CD4-positive, alpha-beta T cell treated with Interleukin-12 subunit alpha and Interleukin-12 subunit beta, for 1 hour (primary cell): ENCODE data around the gene SEMA4C.
"Not testable (repeated sequence)": the region's sequence is repeated elsewhere in the genome, so short reads cannot be mapped to it uniquely, and the experiment has no call there.

Source experiments
- DNase-seq: peaks from one replicate; pipeline ENCODE4 v3.0.0-alpha.2; 2020

SEMA4C gene

DNA sequence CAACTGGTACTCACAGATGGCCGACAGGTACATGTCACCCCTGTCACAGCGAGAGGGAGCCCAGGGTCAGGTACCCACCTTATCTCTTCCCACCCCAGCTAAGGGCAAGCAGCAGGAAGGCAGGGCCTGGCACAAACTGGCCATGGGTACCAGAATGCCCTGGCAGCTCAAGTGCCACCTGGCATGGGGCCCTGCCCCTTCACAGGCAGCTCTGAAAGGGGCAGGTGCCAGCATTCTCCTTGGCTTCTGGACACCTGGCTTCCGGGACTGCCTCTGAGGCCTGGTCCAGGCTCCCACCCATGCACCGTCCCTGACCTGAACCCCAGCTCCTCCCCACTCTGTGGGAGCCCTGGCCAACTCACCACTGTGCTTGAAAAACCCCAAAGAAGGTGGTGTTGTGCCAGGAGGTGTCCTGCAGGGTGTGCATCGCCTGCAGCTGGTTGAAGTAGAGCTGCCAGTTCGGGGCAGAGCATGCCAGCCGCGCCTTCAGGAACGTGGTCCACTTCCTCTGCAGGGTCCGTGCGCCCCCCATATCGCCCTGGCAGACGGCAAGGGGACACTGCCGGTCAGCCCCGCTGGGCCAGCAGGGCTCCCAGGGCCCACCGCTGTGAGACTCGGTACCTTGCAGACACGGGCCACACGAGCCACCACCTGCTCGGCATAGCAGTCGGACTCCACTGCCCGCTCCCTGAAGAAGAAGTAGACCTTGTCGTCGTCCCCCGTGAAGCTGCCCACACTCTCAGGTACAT, 5.4 kb downstream of the SEMA4C start:
- no peak for DNase-seq

DNA sequence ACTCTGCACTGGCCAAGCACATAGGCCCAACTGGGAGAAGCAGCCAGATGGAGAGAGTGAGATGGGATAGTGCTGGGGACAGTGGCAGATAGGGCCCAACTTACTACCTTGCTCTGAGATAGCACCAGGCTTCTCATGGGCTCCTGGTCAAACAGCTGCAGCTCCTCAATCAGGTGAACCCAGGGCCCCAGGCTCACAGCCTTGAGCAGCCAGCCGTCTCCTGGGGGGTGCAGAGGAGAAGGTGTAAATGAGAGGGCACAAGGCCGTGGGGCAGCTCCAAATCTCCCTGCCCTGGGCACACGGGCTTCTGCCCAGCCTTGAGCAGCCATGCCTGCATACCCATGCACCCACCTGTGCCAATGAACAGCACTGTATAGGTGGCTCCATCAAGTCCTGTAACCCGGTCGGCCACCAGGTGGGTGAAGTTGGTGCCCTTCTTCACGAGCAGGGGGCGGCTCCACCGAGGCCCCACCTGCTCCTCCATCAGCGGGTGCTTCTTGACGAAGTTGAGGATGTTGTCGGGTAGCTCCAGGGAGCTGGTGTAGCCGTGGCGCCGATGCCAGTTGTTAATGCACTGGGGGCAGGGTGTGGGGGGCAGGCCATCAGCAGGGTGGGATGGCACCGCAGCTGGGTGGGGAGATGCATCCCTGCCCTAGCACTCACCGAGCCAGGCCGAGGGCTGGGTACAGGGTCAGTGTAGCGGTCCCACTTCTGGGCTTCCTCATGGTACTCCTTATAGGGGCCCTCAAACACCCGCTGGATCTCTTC, 6.1 kb downstream of the SEMA4C start:
- DNase-seq = no peak

DNA sequence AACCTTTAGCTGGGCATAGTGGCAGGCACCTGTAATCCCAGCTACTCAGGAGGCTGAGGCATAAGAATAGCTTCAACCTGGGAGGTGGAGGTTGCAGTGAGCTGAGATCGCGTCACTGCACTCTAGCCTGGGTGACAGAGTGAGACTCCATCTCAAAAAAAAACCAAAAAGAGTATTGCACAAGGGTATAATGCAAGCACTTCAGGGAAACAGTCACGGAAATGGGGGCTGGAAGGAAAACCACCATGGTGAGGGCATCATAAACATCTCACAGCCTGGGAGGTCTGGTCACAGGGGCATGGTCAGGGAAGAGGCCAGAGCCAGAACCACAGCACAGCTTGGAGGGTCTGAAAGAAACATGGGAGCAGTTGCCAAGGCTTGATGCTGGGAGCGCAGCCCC, 6.8 kb downstream of the SEMA4C start:
- not testable (repeated sequence) for DNase-seq

DNA sequence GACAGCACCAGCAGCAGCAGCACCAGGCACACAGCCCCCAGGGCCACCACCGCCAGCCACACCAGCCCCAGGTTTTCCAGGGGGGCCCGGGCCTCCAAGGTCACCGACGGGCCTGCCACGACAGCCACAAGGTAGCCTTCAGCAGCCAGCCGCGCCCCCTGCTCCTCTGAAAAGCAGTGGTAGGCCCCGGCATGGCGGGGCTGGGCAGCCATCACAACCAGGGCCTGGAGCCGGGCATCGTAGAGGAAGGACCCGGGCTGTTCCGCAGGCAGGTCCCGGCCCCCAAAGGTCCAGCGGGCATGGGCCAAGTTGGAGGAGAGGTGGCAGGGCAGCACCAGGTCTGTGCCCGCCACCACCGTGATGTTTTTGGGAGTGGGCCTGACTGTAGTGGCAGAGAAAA, 8.8 kb downstream of the SEMA4C start:
- DNase-seq = no peak

DNA sequence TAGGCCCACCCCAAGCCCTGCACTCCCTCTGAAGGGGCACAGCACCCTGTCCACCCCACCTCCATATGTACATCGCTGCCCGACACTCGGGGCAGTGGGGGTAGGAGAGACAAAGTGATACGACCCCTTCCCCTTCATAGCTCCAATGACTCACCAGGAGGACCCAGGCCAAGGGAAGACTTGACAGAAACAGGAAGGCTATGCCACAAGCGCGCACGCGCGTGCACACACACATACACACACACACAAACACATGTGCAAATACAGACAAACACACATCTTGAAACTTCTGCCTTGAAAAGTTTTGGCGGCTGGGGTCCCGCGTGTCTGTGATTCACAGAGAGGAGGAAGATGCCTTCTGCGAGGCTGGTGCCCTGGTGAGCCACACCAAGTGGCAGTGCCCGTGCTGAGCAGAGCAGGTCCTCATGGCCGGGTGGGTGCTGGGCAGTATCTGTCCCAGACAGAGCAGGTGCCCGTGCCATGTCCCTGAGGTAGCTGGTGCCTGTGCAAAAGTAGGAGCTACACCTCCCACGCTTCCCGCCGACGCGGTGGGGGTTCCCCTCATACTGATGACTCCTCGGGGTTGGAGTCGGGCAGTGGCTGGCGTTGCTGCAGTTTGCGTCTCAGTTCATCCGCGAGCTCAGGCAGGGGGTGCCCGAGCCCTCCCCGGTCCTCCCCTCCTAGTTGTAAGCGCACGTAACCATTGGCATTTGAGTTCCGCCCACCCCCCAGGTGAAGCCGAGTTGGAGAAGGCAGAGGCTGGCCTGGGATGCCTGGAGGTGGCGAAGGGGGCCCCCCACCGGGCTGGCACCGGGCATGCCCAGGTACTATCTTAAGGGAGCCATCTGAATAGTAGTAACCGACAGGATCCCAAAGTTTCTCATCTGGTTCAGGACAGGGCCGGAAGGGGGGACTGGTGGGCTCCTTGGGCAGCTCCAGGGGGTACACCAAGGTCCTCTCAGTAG, 9.5 kb downstream of the SEMA4C start:
- peak; percentile 35 for DNase-seq

DNA sequence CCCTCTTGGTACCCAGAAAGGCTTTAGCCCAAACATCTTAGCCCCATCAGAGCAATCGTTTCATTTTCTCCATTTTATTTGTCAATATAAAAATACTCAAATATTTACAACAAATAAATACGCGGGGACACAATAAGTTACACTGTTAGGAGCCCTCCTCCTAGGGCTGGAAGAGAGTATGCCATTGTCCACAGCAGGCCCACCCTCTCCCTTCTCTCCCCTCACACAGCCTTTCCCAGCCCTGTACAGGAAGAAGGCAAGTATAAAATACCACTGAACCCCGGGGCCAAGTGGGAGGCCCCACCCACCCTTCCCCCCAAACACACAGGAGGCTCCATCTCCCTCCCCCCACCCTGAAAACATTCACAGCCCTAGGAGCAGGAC, 10.2 kb downstream of the SEMA4C start:
- no peak for DNase-seq

DNA sequence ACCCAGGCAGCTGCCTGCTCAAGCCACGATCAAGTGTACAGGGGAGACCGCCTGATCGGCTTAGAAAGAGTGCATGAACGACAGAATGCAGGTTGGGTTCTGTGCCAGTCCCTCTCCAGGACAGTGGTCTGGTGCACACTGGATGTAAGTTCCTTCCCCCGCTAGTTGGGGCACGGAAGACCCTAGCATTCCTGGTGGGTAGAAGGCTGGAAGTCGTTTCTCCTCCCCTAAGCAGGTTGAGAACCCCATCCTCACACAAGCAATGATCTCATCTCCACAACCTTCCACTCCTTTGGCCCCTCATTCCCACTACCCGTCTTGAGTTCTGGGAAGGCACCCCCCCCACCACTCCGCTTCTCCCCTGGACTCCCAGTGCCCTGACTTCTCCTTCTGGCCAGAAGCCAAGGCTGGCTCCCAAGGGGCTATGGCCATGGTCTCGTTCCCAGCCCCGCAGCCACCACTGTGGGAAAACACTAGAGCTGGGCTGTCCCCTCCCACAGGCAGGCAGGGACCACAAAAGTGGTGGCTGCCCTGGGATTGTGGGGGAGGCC, 10.7 kb downstream of the SEMA4C start:
- no peak for DNase-seq

DNA sequence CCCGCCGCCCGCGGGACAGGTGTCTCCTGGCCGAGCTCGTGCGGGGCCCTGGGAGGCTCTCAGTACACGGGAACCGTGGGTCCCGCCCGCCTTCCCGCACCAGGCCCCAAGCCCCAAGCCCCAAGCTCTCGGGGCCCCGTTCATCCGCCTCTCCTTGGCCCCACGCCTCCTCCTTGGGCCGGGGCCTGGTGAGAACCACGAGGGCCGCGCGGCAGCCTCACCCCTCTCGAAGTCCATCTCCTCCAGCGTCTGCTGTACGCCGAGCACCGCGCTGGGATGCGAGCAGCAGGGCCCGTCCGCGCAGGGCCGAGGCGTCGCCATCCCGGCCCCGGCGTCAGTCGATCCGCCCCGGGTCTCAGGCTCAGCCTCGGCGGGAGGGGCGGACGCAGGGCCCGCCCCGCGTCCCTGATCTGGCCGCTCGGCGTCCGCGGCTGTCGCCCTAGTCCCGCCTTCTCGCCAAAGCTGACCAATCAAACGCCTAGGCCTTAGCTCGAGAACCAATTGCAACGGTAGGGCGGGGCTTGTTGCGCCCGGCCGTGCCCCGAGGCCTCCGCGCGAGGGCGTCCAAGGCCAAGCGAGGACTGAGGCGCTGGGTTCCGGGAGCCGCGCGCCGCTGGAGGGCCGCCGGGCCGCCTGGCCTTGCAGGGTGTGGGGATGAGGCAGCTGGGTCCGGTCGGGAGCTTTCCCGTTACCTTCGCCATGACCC, 12.1 kb downstream of the SEMA4C start, which contains the start of gene ANKRD39:
Gene ANKRD39 (minus strand): TSS at position 350 of the 706 bp plus-strand sequence. CDS start 29 bp downstream, at position 321.
- DNase-seq = peak; percentile 99

DNA sequence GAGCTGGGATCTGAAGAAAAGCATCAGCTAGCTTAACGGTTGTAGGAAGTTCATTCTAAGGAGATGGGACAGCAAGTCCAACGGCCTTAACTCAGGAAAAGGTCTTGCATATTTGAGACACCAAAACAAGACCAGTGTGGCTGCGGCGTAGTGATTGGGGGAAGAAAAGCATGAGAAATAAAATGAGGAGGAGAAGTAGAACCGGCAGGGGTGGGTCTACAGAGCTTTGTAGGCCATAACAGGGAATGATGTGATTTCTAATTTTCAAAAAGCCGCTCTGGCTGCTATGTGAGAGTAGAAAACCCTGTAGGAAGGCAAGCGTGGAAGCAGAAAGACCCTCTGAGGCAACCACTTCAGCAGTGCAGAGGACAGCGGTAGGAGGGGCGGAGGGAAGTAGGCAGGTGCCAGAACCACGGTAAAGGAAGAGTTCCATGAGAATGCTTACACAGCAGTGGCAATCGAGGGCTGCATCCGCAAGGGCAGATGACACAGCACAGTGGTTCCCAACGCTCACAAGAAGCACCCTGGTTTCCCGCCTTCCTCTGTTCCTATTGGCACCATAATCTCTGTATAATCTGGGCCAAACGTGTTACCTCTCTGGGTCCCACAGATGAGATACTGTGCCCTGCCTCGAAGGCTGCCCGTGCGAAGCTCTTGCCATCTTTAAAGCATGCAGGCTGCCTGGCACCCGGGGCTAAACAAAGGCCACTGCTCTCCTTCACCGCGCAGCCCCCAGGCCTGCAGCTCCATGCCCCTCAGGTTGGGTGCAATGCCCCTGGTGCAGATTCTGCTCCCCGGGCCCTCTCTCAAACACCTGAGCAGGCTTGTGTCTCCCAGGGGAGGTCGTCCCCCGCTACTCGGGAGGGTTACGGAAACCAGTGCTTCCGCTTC, 12.9 kb downstream of the SEMA4C start:
- DNase-seq = no peak

DNA sequence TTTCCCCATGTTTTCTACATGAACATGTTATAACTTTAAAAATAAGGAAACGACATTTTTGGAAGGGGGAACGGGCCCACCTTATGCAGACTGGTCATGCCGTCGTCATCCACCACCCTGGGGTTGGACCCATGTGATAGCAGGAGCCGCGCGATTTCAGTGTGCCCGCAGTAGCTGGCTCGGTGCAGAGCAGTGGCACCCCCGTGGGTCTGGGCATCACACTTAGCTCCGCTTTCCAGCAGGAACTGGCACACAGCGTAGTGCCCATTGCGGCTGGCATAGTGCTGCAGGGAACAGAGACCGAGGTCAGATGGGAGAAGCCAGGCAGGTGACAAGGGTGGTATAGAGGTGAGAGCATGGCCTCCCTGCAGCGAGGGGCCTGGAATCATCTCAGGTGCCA, 16.6 kb downstream of the SEMA4C start:
- DNase-seq = no peak

DNA sequence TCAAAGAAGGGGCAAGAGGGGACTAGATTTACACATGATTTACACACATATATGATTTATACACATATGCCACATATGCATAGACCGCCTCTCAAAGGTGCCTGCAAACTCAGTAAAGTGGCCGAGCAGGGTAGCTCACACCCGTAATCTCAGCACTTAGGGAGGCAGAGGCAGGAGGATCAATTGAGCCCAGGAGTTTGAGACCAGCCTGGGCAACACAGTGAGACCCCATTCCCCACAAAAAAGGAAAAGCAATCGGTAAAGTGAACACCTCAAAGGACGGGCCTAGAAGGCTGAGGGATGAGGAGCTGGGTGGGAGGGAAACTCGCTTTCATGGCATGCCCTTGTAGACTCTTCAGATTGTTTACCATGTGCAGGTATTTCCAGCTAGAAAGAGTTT, 17.2 kb downstream of the SEMA4C start:
- no peak for DNase-seq

DNA sequence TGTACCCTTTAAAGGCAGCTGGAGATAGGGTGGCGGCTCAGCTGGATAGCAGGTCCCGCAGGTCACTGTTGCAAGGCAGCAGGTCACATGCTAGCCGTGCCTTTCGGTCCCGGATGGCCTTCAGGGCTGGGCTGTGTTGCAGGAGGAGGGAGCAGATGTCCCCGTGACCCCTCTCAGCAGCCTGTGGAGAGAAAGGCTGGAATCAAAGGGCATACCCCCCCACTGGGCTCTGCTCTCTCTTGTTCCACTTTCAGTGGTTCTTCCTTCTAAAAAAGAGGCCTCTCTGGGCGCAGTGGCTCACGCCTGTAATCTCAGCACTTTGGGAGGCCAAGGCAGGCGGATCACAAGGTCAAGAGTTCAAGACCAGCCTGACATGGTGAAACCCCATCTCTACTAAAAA, 21.6 kb downstream of the SEMA4C start:
- DNase-seq = no peak

DNA sequence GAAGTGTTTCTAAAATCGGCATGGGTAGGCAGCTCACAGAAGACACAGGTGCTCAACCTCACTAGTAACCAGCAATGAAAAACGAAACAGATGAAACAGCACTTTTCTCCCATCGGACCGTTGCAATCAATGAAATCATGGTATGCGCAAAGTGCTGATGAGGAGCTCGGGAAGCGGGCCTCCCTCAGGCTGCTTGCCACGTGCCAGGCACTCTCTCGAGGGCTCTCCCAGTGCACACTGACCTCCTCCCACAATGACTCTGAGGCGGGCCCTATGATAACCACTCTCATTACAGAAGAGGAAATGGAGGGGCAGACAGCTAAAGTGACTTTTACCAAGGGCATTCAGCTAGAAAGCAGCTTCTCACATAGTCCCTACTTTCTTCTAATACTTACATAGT, 22.3 kb downstream of the SEMA4C start:
- no peak for DNase-seq

DNA sequence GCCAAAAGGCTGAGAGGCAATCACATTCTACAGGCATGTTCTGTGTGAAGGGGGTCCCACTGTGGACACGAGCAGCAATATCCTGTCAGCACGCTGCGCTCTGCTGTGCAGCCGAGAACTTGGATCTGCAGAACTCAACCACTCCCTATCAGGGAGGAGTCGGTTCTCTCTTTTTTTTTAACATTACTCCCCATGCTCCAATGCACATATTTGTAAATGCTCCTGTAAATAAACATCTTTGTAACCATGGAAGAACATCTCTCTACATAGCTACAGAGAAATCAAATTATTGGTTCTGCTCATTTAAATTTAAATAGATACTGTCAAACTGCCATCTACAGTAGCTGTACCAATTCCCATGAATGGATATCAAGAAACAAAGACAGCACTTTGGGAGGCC, 23.1 kb downstream of the SEMA4C start:
- DNase-seq = no peak

DNA sequence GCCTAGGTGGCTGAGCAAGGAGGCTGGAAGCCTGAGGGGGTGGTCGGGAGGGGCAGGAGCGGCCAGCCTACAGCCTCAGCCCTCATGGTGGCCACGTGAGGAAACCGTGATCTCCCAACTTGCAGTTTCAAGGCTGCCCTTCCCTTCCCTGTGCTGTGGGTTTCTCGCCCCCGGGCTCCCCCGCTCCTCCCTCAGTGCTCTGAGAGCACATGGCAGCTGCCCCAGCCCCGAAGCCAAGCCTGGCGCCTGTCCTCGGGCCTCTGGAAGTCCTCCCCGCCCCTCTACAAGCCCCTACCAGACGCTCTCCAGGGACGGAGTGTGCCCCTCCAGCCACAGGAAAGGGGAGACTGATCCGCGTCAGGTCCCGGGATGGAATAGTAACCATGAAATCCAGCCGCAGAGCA, 25.5 kb downstream of the SEMA4C start:
- DNase-seq = no peak

DNA sequence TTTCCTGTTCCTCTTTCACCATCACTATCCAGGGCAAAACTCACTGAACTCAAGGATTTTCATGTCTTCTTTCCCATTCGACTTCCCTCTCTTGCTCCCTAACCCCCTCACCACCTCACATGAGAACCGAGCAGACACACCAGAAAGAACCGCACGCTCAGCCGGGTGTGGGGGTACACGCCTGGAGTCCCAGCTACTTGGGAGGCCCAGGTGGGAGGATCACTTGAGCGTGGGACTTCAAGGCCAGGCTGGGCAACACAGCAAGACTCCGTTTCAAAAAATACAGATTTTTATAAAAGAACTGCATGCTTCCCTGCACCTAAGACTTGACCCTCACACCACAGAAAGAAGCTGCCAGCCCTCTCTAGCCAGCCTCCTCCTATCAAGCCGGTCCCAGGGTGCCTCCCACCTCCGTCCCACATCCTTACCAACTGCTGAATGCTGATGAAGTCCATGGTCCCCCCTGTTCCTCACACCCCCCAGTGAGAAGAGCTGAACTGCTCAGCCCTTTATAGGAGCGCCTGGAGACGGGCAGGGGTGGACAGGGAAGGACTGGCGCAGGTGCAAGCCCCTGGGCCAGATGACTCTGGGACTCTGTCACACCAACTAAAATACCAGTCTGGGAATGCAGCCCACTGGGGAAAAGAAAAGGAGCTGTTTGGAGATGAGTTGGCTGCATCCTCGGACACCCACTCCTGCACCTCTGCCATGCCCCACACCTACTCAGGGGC, 26.2 kb downstream of the SEMA4C start, which contains the start of gene ANKRD23:
Gene ANKRD23 (minus strand): TSS at position 484 of the 731 bp plus-strand sequence. CDS start 29 bp downstream, at position 455.
- DNase-seq = no peak

DNA sequence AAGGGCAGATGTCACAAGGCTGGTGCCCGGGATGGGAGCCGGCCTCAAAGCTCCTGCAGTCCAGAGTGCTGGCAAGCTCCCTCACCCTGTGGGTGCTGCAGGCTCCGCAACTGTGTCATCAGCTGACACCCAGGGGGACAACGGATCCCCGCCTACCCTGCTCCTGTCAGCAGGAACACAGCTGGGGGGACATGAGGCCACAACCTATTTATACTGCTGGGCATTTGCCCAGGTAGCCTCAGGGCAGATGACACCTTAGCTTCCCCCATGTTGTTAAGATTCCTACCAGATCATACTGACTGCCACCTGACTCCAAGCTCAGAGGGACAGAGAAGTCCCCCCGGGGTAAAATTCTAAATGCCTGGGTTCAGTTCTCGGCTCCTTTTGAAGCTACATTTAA, 27.3 kb downstream of the SEMA4C start:
- DNase-seq = no peak

DNA sequence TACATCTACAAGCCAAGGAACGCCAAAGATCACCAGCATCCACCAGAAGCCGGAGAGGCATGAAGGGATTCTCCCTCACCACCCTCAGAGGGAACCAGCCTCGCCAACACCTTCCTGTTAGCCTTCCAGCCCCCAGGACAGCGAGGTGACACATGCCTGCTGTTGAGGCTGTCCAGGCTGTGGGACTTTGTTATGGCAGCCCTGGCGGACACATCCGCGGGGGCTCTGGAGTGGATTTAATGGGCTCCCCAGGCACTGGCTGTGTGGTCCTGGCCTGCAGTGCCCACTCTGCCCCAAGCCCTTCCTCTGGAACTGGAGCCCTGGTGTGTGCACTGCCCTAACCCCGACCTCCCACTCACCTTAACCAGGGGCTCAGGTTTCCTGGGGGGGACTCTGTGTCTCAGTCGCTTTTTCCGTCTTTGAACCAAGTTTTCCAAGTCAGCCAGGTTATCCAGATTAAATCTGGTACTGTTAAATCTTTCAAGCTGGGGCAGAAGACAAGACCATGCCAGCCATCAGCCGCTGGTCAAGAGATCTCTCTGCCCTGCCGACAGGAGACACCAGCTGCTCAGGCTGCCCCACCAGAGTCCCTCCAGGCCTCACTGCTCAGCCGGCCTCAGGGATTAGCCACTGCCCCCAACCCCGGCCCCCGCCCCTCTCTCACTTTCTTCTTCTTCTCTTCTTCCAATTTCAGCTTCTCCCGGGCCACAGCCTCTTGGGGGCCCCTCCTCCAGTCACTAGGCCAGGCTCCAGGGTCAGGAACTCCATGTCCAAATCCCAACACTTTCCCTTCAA, 28.0 kb downstream of the SEMA4C start:
- no peak for DNase-seq
